ENCODE measurements around the gene CDH5. TPM values are rescaled to one million over a fixed set of nuclear protein-coding genes. Genes with fewer than 3 reads are reported as not detected.
"Not testable (repeated sequence)": the region's sequence is repeated elsewhere in the genome, so short reads cannot be mapped to it uniquely, and the experiment has no call there.

CDH5 gene, protein sequence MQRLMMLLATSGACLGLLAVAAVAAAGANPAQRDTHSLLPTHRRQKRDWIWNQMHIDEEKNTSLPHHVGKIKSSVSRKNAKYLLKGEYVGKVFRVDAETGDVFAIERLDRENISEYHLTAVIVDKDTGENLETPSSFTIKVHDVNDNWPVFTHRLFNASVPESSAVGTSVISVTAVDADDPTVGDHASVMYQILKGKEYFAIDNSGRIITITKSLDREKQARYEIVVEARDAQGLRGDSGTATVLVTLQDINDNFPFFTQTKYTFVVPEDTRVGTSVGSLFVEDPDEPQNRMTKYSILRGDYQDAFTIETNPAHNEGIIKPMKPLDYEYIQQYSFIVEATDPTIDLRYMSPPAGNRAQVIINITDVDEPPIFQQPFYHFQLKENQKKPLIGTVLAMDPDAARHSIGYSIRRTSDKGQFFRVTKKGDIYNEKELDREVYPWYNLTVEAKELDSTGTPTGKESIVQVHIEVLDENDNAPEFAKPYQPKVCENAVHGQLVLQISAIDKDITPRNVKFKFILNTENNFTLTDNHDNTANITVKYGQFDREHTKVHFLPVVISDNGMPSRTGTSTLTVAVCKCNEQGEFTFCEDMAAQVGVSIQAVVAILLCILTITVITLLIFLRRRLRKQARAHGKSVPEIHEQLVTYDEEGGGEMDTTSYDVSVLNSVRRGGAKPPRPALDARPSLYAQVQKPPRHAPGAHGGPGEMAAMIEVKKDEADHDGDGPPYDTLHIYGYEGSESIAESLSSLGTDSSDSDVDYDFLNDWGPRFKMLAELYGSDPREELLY
- 0.27 TPM for total RNA-seq

GRCh38 chr16:66366433-66367299 lies at the start of gene CDH5:
Gene CDH5, plus strand, starts transcription at chr16:66366691. Its CDS starts 12,647 bp downstream, at chr16:66379338.
- DNase-seq (ENCODE audit: low read depth in 2 of 3, low spot score in 2 of 3) = peak in 1 of 3 donors; percentile 20

DNA sequence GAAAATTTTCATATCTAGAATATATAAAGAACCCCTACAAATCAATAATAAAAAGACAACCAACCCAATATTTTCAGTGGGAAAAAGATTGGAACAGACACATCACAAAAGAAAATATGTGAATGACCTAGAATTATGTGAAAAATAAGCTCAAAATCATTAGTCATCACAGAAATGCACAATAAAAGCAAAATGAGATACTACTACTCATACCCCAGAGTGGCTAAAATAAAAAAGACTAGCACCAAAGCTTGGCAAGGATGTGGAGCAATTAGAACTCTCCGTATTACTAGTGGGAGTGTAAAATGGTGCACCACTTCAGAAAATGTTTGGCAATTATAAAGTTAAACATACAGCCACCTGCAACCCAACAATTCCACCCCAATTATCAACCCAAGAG lies 48.0 kb upstream of the CDH5 start:
- no peak for DNase-seq (ENCODE audit: low read depth in 2 of 3, low spot score in 2 of 3)

DNA sequence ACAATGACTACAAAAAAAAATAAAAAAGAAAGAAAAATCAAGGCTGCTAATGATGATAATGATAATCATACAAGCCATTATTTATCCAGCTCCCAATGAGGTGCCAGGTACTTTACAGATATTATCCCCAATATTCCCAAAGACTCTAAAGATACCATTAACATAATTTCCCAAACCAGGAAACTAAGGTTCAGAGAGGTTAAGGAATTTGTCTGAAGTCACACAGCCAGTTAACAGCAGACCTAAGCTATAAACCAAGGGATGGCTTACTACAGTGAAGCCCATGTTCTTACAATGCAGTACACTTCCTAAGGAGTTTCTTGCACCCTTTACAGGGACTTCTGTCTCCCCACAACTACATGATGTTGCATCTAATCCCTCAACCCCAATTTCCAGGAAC lies 45.7 kb upstream of the CDH5 start:
- DNase-seq (ENCODE audit: low read depth in 2 of 3, low spot score in 2 of 3) = no peak

DNA sequence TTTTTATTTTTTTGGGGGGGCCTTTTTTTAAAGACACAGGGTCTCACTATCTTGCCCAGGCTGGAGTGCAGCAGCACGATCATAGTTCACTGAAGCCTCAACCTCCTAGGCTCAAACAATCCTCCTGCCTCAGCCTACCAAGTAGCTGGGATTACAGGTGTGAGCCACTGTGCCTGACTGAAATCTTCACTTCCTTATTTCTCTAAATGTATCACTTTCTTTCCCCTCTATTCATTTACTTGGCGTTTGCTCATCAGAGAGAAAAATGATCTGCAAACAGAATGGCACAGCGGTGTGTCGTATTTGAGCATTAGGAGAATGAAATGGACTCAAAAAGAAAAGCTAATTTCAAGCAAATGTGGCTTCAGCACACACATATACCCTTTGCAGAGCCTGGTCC lies 44.3 kb upstream of the CDH5 start:
- DNase-seq (ENCODE audit: low read depth in 2 of 3, low spot score in 2 of 3) = no peak

DNA sequence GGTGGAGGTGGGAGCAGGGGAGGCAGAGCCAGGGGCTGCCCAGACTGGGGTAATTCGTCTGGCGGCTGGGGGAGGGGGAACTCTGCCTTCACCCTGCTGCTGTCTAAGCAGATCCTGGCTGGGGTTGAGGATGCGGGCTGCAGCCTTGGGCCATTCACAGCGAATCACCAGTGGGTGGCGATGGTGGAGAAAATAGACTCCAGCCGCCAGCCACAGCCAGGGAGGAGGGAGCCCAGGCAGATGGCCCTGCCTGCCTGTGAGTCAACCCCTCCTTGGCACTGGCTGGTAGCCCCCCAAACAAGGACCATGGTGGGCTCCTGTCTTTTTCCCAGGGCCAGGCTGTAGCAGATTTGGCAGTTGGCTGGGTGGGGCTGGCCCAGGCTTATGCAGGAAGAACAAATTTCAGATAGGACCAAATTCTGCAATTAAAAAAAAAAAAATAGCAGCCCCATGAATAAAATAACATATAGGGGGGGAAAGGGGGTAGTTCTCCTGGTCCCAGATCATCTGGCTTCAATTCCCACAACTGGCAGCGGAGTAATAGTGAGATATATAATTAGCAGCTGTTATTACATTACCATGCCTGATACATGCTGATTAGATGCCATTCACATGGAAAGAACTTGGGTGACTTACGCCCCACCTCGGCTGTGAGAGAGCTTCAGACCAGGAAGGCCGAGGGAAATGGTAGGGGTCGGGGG lies 41.5 kb upstream of the CDH5 start:
- DNase-seq (ENCODE audit: low read depth in 2 of 3, low spot score in 2 of 3) = peak in 2 of 3 donors; percentile 11 to 16

DNA sequence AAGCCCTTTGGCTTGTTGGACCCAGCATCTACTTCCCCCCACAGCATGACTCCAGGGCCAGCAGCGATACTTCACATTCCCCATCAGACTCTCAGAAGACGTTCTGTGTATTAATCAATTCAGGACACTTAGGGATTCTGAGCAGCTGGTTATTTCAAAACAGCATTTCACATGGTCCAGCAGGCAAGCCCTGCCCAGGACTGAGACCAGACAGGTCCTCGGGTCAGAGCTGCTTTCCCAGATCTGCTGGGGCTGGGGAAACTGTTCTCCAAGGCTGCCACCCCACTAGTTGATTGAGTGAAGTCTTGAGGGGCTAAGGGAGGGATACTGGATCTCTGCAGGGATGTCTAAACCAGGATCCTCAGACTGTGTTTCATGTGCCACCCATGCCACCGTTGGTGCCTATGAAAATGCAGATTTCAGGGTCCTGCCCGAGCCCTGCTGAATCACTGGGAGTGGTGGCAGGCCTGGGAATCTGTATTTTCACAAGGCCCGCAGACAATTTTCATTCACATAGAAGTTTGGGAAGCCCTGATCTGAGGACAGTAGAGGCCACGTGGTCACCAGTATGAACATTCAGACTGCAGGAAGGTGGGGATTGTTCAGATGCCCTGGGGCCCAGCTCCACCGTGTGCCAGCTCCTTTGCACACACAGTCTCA lies 40.6 kb upstream of the CDH5 start:
- no peak for DNase-seq (ENCODE audit: low read depth in 2 of 3, low spot score in 2 of 3)

GRCh38 chr16:66326991-66327513 lies 39.4 kb upstream of the CDH5 start:
- DNase-seq (ENCODE audit: low read depth in 2 of 3, low spot score in 2 of 3) = no peak

GRCh38 chr16:66328282-66328681 lies 38.2 kb upstream of the CDH5 start:
- DNase-seq (ENCODE audit: low read depth in 2 of 3, low spot score in 2 of 3) = no peak

GRCh38 chr16:66331464-66331863 lies 35.0 kb upstream of the CDH5 start:
- DNase-seq (ENCODE audit: low read depth in 2 of 3, low spot score in 2 of 3) = not testable (repeated sequence)

DNA sequence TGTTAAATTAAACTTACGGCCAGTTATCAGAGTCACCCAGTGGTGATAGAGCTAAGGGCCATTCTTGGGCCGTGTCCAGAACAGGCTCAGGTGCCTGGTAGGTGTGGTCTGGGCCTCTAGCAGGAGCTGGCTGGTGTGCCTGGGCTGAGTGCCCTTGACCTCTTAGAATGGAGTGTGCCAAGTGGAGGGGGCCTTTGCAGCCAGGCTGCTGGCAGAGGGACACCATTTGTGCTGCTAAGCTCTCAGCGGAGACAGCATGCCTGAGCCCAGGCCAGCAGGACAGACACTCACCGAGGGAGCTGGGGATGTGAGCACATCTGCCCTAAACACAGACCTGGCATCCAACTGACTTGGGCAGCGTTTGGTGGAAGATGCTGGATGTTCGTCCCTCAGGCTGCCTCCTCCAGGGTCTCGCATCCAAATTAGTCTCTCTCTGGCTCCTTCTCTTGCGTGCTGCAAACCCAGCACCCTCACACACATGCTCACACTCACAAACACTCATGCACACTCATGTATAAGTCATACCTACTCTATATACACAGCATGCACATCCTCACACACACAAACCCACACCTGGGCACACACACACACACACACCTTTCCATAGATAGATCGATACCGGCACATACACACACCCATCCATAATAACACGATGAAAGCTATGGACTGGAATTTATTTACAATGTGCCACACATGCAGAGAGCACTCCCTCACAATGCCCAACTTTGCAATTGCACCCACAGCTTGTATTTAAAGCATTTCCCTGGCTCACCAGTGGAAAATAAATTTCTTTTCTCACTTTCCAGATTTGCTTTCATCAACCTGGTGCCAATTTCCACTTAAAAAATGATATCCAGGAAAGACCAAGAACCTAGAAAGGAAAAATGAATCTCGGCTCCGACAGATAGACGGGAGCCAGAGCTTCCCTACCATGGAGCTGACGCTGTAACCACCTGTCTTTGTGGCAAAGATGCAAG lies 33.6 kb upstream of the CDH5 start:
- no peak for DNase-seq (ENCODE audit: low read depth in 2 of 3, low spot score in 2 of 3)

DNA sequence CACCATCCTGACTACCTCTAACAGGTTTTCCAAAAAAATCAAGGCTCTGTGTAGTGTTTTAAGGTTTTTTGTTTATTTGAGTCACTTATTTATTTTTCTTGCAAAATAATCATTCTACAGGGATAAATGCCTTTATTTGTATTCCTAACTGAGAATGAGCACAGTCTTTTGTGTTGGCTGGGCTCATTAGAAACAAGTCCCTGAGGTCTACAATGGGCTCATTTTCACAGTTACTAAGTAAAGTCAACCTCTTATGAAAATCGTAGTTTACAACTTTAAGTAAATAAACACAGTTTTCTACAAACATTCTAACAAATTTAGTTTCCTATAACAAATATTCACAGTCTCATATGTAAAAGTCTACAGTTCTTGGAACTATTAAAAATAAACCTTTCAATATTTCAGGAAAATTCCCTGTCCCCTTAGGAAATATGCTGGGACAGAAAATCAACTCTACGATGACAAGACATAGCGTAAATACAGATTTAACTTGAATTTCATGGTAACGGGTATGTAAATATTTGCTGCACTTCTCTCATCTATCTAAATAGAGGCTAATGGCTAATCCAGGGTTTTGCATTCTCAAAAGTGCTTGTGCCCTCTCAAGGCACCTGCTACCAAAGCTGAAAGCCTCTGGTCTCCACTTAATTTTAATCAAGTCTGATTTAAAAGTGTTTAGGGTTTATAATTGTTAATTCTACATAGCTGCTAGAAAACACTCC lies 31.5 kb upstream of the CDH5 start:
- no peak for DNase-seq (ENCODE audit: low read depth in 2 of 3, low spot score in 2 of 3)

GRCh38 chr16:66335704-66336329 lies 30.7 kb upstream of the CDH5 start:
- DNase-seq (ENCODE audit: low read depth in 2 of 3, low spot score in 2 of 3) = no peak

DNA sequence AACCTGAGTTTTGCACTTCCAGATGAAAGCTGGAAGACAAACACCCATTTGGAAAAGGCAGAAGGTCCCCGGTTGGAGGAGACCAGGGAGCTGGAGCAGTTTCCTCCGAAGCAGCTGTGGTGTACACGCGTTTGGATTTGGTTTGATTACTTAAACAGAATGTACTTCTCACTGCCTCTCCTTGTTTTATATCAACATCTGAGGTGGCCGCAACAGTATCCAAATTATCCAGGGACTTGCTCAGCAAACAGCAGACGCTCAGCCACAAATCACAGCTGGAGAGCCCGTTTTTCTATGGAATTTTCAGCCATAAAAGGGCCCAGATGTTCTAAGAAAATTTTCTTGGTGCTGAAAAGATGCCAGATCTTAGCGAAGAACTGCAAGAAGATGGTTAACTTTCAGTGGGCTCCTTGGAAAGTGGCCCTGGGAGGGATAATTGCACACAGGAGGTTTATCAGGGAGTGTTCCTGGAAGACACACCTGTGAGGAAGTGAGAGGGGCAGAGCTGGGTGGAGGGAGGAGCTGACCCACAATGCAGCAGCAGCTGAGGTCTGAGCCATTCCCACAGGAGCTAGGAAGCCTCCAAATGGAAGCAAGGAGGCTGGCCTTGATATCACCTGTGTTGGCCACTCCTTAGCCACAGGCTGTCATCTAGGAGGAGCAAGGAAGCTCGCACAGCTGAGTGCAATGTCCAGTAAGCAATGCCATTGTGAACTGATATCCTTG lies 28.9 kb upstream of the CDH5 start:
- no peak for DNase-seq (ENCODE audit: low read depth in 2 of 3, low spot score in 2 of 3)

GRCh38 chr16:66342294-66342900 lies 24.1 kb upstream of the CDH5 start:
- DNase-seq (ENCODE audit: low read depth in 2 of 3, low spot score in 2 of 3) = peak in 2 of 3 donors; percentile 24 to 33

- peak in 2 of 3 donors; percentile 37 to 73 for DNase-seq (ENCODE audit: low read depth in 2 of 3, low spot score in 2 of 3)
Measured at GRCh38 chr16:66344533-66345145, 21.9 kb upstream of the CDH5 start.

GRCh38 chr16:66346221-66346620 lies 20.3 kb upstream of the CDH5 start:
- no peak for DNase-seq (ENCODE audit: low read depth in 2 of 3, low spot score in 2 of 3)

Data from hematopoietic multipotent progenitor cell (in vitro differentiated cells).